ENCODE measurements around the gene LZTS3.

LZTS3 gene

GRCh38 chr20:3209257-3209945 lies 36.1 kb upstream of the LZTS3 start, which contains the start of gene ITPA:
ITPA (plus strand) TSS chr20:3209498; CDS start chr20:3209552, 54 bp downstream.
- no peaks in the 10 kb centered on the region for H4K20me1 ChIP-seq (ENCODE audit: low read depth, low read length)
- H3K9me3 ChIP-seq (ENCODE audit: insufficient read depth, low read length): no peaks in the 10 kb centered on the region
- peak within 1 kb of the TSS; percentile 95 for H3K4me3 ChIP-seq (ENCODE audit: insufficient read depth, low read length, poor library complexity, severe bottlenecking)
- H3K27me3 ChIP-seq (ENCODE audit: low read length): no peaks in the 10 kb centered on the region
- H3K36me3 ChIP-seq (ENCODE audit: low read length): no peaks in the 10 kb centered on the region
- H3K79me2 ChIP-seq (ENCODE audit: insufficient read depth, low read length): peaks cover 47% of the 10 kb centered on the region
- peaks cover 3% of the 10 kb centered on the region; the same call in 1 of the 2 replicates for H3F3A ChIP-seq (ENCODE audit: insufficient read depth)
- peak within 1 kb of the TSS; percentile 67 for H3K27ac ChIP-seq (ENCODE audit: low read depth, low read length)
- TF ChIP-seq EZH2phosphoT487 (conservative IDR thresholded peaks at IDR 0.05; ENCODE audit: low read length): no peak
- TF ChIP-seq, protein P1, sequence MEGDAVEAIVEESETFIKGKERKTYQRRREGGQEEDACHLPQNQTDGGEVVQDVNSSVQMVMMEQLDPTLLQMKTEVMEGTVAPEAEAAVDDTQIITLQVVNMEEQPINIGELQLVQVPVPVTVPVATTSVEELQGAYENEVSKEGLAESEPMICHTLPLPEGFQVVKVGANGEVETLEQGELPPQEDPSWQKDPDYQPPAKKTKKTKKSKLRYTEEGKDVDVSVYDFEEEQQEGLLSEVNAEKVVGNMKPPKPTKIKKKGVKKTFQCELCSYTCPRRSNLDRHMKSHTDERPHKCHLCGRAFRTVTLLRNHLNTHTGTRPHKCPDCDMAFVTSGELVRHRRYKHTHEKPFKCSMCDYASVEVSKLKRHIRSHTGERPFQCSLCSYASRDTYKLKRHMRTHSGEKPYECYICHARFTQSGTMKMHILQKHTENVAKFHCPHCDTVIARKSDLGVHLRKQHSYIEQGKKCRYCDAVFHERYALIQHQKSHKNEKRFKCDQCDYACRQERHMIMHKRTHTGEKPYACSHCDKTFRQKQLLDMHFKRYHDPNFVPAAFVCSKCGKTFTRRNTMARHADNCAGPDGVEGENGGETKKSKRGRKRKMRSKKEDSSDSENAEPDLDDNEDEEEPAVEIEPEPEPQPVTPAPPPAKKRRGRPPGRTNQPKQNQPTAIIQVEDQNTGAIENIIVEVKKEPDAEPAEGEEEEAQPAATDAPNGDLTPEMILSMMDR (IDR thresholded peaks at IDR 0.05; ENCODE audit: insufficient read depth, low read length, poor library complexity, severe bottlenecking): no peak
- peak within 1 kb of the TSS; percentile 85 for H3K4me2 ChIP-seq (ENCODE audit: low read depth, low read length, poor library complexity, severe bottlenecking)
- H3K9me2 ChIP-seq (replicated peaks; ENCODE audit: insufficient read depth, low read length): no peaks in the 10 kb centered on the region
- H2AFZ ChIP-seq (ENCODE audit: low read depth, low read length, severe bottlenecking): peak within 1 kb of the TSS; percentile 83
- H3K9ac ChIP-seq (ENCODE audit: low read length): peak within 1 kb of the TSS; percentile 96

DNA sequence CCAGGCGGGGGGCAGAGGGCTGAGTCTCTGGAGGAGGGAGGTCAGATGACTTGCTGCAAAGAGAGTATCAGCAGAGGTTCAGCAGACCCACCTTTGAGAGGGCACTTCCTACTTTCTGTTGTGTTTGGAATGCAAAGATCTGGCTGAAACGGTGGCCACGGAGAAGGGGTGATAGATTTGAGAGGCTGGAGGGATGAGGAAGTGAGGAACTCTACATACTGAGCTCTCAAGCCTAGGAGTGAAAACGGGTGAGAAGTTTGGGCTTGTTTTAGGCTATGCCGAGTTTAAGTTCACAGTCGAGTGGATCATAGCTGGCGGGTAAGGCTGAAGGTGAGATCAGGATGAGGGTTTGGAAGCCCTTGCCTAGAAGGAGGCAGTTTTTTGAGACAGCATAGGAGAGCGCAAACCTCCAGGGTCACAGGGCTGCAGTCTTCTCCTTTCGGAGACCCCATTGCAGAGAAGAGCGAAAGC lies 35.5 kb upstream of the LZTS3 start:
- Histone ChIP-seq H3K4me3 (ENCODE audit: insufficient read depth, low read length, poor library complexity, severe bottlenecking) (peak overlapping the region; percentile 95), H3K36me3 (ENCODE audit: low read length) (no peaks in the 10 kb centered on the region), H3K79me2 (ENCODE audit: insufficient read depth, low read length) (peaks cover 49% of the 10 kb centered on the region), H3F3A (ENCODE audit: insufficient read depth) (peaks cover 3% of the 10 kb centered on the region; the same call in 1 of the 2 replicates), H2AFZ (ENCODE audit: low read depth, low read length, severe bottlenecking) (peak overlapping the region; percentile 83), H3K27me3 (ENCODE audit: low read length) (no peaks in the 10 kb centered on the region), H3K4me2 (ENCODE audit: low read depth, low read length, poor library complexity, severe bottlenecking) (peak overlapping the region; percentile 85), H4K20me1 (ENCODE audit: low read depth, low read length) (no peaks in the 10 kb centered on the region), H3K9me2 (replicated peaks; ENCODE audit: insufficient read depth, low read length) (no peaks in the 10 kb centered on the region), H3K9ac (ENCODE audit: low read length) (peak overlapping the region; percentile 96), H3K27ac (ENCODE audit: low read depth, low read length) (peak overlapping the region; percentile 67), H3K9me3 (ENCODE audit: insufficient read depth, low read length) (no peaks in the 10 kb centered on the region)
- no peak for TF ChIP-seq EZH2phosphoT487 (conservative IDR thresholded peaks at IDR 0.05; ENCODE audit: low read length)
- TF ChIP-seq, protein P1 (IDR thresholded peaks at IDR 0.05; ENCODE audit: insufficient read depth, low read length, poor library complexity, severe bottlenecking): no peak

DNA sequence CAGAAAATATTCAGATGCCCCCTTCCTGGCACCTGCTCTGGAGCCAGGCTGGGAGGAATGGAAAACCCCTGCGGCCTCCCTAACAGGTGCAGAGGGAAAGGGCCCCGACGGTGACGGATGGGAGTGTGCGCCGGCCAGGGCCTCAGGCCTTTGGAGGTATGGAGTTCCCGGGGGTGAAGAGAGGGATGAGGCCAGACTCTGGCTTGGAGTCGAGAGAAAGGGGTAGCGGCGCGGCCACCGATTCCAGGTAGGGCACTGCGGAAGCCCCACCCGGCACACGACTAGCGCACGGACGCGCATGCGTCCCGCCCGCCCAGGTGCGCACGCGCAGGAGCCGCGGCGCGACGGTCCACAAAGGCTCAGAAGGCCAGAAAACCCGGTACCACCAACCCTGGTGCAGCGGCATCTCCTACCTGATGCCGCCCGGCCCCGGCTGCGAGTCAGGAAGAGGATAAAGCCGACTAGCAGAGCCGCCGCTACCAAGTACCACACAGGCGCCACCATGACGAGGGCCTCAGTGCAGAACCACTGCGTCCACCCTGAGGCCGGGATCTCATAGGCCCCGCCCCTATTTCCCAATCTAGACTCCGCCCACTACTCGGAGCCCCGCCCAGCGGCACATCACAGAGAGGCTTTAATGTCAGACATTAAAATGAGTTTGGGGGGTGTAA lies 30.9 kb upstream of the LZTS3 start, which contains the start of gene DDRGK1:
Gene DDRGK1, minus strand, starts transcription at position 559 of the 671 bp plus-strand sequence. Its CDS starts 55 bp downstream, at position 504.
- peaks cover 3% of the 10 kb centered on the region; the same call in 1 of the 2 replicates for H3F3A ChIP-seq (ENCODE audit: insufficient read depth)
- H4K20me1 ChIP-seq (ENCODE audit: low read depth, low read length): no peaks in the 10 kb centered on the region
- H3K27ac ChIP-seq (ENCODE audit: low read depth, low read length): peak within 1 kb of the TSS; percentile 79
- H3K9me2 ChIP-seq (replicated peaks; ENCODE audit: insufficient read depth, low read length): no peaks in the 10 kb centered on the region
- H2AFZ ChIP-seq (ENCODE audit: low read depth, low read length, severe bottlenecking): peak within 1 kb of the TSS; percentile 68
- no peaks in the 10 kb centered on the region for H3K9me3 ChIP-seq (ENCODE audit: insufficient read depth, low read length)
- no peaks in the 10 kb centered on the region for H3K36me3 ChIP-seq (ENCODE audit: low read length)
- H3K27me3 ChIP-seq (ENCODE audit: low read length): no peaks in the 10 kb centered on the region
- peaks cover 20% of the 10 kb centered on the region for H3K79me2 ChIP-seq (ENCODE audit: insufficient read depth, low read length)
- H3K4me3 ChIP-seq (ENCODE audit: insufficient read depth, low read length, poor library complexity, severe bottlenecking): peak within 1 kb of the TSS; percentile 70
- TF ChIP-seq, protein P1 (IDR thresholded peaks at IDR 0.05; ENCODE audit: insufficient read depth, low read length, poor library complexity, severe bottlenecking): no peak
- peak within 1 kb of the TSS; percentile 92 for H3K9ac ChIP-seq (ENCODE audit: low read length)
- peak within 1 kb of the TSS; percentile 86 for H3K4me2 ChIP-seq (ENCODE audit: low read depth, low read length, poor library complexity, severe bottlenecking)

Data from SU-DHL-6 (cell line).